Nephron (organoid): ENCODE measurements around the gene CDC42BPB.

Source experiments
- H3K27ac Mint-ChIP-seq, 3 experiments: 2 replicates each; pipeline ENCODE4 v1.8.0; 2020; ENCODE audit warnings: mixed read lengths in 3 of 3, mild to moderate bottlenecking in 2 of 3, moderate library complexity in 1 of 3
- H3K27me3 Mint-ChIP-seq: 2 replicates; pipeline ENCODE4 v1.8.0; 2021; ENCODE audit warnings: low read depth, mild to moderate bottlenecking, moderate library complexity, mixed read lengths
- H3K36me3 Mint-ChIP-seq: 2 replicates; pipeline ENCODE4 v1.8.0; 2020; ENCODE audit warnings: low read depth, mixed read lengths
- H3K4me1 Mint-ChIP-seq: 2 replicates; pipeline ENCODE4 v1.8.0; 2020; ENCODE audit warnings: mixed read lengths
- H3K4me3 Mint-ChIP-seq, 3 experiments: 2 replicates each; pipeline ENCODE4 v1.8.0; 2020; ENCODE audit warnings: mild to moderate bottlenecking in 3 of 3, mixed read lengths in 3 of 3, moderate library complexity in 2 of 3
- H3K9me3 Mint-ChIP-seq: 2 replicates; pipeline ENCODE4 v1.8.0; 2020; ENCODE audit warnings: mixed read lengths
- CTCF ChIP-seq, 3 experiments: fragments of 200-600 bp; sonication (generic); IDR thresholded peaks; one replicate each; pipeline ENCODE4 v1.5.0; 2021; ENCODE audit warnings: antibody characterized with exemption in 3 of 3; ENCODE audit not compliant: unreplicated experiment in 3 of 3

The CDC42BPB gene

DNA sequence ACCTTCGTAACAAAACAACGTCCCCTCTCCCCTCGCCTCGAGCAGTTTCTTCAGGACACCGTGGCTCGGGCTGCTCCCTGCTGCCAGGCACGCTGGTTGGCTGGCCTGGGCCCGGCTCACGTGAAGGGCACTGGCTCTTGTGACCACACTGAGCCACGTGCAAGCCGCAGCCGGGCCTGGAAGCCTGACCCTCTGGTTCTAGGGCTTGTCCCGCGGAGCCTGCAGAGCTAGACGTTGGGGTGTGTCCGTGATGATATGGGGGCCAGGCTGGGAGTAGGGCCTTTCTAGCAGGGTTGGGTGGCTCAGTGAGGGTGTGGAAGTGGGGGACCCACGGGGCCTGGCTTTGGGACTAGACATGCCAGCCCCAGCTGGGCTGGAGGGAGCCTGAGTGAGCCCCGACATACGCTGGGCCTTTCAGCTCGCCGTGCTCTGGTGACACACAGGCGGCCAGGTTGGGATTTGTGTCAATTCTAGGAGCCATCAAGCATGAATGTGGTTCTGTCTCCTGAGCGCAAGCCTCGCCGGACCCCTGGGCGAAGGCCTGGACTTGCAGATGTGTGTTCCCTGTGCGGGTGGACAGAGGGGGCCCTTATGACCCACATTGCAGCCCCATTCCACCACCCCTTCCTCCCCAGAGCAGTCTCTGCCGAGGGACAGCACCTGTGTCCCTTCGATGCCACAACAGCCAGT is 148.4 kb downstream of the CDC42BPB start:
- no peak overlapping the region for H3K27ac Mint-ChIP-seq

DNA sequence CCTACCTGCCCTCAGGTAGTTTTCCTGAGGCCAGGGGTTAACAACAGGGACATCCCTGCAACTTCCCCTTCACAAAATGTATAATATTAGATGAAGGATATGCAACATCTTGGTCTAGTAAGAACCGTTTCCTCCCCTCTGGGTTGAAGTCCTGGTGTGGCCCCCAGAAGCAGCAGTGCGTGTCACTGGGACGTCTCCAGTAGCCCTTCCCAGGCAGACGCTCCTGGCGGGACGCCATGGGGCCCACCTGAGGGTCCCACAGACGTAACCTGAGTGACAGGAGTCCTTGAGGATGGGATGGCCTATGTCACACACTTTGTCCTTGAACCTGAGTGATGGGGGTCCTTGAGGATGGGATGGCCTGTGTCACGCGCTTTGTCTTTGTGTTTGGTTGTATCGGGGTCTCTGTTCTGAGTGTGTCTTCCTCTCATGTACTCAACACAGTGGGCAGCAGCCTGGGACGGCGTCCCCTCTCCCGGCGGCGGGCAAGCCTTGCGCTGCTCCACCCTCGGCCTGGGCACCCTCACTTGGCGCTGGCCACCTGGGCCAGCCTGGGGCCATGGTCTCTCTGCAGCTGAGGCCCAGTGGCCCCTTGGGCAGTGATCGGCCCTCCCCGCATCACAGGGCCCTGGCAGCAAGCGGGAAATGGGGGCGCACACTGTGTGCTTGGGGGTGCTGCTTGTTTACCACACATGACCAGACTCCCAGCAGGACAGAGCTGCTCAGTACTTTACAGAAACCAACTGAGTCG is 149.2 kb downstream of the CDC42BPB start:
- no peak for TF ChIP-seq CTCF (IDR thresholded peaks at IDR 0.05; ENCODE audit: unreplicated experiment in 3 of 3)
- Mint-ChIP-seq H3K4me1 (no peaks in the 10 kb centered on the region), H3K27me3 (no peaks in the 10 kb centered on the region)

More for the DNA sequence above, 148.4 kb downstream of the CDC42BPB start:
- Mint-ChIP-seq H3K4me1 (no peaks in the 10 kb centered on the region), H3K9me3 (no peaks in the 10 kb centered on the region), H3K27me3 (no peaks in the 10 kb centered on the region), H3K36me3 (peaks cover 27% of the 10 kb centered on the region), H3K4me3 (no peak overlapping the region)
- no peak for TF ChIP-seq CTCF (IDR thresholded peaks at IDR 0.05; ENCODE audit: unreplicated experiment in 3 of 3)

GRCh38 chr14:102907303-102907844 is 150.0 kb downstream of the CDC42BPB start:
- H3K4me1 Mint-ChIP-seq: no peaks in the 10 kb centered on the region
- H3K27me3 Mint-ChIP-seq: no peaks in the 10 kb centered on the region
- no peak overlapping the region for H3K4me3 Mint-ChIP-seq
- no peaks in the 10 kb centered on the region for H3K9me3 Mint-ChIP-seq
- peaks cover 39% of the 10 kb centered on the region for H3K36me3 Mint-ChIP-seq
- no peak overlapping the region for H3K27ac Mint-ChIP-seq
- no peak for TF ChIP-seq CTCF (IDR thresholded peaks at IDR 0.05; ENCODE audit: unreplicated experiment in 3 of 3)

More for the DNA sequence above, 149.2 kb downstream of the CDC42BPB start:
- Mint-ChIP-seq H3K9me3 (no peaks in the 10 kb centered on the region), H3K4me3 (no peak overlapping the region), H3K27ac (no peak overlapping the region), H3K36me3 (peaks cover 33% of the 10 kb centered on the region)

DNA sequence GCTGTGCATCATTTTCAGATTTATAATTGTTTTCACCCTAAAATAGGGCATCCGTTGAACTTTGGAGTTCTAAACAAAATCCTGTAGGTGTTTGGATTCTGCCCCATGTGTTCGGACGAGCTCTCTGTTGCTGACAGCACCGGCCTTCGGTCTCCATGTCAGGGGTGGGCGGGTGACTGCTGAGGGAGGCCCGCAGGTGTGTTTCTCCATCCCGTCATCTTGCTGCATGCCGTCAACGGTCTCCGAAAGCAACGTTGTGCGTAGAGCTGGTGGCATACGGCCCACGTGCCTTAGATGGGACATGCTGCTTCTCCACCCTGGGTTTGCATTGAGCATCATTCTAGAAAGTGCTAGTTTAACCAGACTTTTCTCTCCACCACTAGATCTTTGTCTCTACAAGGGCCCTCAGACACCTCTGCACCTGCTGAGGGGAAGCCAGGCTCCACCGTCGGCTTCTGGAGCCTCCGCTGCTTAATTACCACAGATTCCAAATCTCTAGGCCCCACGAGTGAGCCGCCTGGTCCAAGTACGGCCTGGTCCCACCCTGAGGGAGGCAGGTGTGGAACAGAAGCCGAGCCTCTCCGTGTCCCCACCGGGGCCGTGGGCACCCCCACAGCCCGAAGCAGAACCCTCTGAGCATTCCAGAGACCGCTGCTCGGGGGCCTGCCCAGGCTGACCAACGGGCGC is 150.6 kb downstream of the CDC42BPB start:
- Mint-ChIP-seq H3K27me3 (no peaks in the 10 kb centered on the region), H3K4me3 (no peak overlapping the region), H3K9me3 (no peaks in the 10 kb centered on the region), H3K4me1 (no peaks in the 10 kb centered on the region), H3K36me3 (peaks cover 39% of the 10 kb centered on the region), H3K27ac (no peak overlapping the region)
- no peak for TF ChIP-seq CTCF (IDR thresholded peaks at IDR 0.05; ENCODE audit: unreplicated experiment in 3 of 3)

GRCh38 chr14:102905116-102906108 is 151.9 kb downstream of the CDC42BPB start:
- Mint-ChIP-seq H3K27me3 (no peaks in the 10 kb centered on the region), H3K36me3 (peaks cover 47% of the 10 kb centered on the region), H3K4me1 (no peaks in the 10 kb centered on the region), H3K4me3 (no peak overlapping the region), H3K9me3 (no peaks in the 10 kb centered on the region), H3K27ac (no peak overlapping the region)
- no peak for TF ChIP-seq CTCF (IDR thresholded peaks at IDR 0.05; ENCODE audit: unreplicated experiment in 3 of 3)
